Measurements from ENCODE around the gene GPR142. TPM values are rescaled to one million over a fixed set of nuclear protein-coding genes. Genes with fewer than 3 reads are reported as not detected.
A peak's percentile ranks its signal among the peaks of the same experiment; 100 is the strongest.

GPR142 gene
- total and polyA plus RNA-seq, 2 donors (not counting 3 experiments of a cell fraction or from before 2014, with no cell fraction given) = not detected

DNA sequence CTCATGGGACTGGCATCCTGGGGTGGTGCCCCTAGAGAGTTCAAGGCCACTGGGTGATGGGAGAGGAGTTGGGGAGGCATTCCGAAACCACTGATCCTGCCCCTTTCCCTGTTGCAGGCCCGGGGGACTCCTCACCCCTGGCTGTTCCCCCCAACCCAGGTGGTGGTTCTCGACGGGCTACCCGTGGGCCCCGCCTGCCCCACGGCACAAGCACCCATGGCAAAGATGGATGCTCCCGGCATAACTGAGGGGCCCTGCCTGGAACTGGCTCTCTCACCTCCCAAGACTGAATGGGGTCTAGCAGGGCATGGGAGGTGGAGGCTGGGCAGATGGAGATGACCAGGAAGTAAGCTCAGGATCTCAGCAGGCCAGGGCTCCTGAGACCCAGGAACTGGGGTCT is 12.2 kb upstream of the GPR142 start:
- H3K27ac ChIP-seq (ENCODE audit: insufficient read depth, low read depth, low read length) = no peak overlapping the region
- H3K27me3 ChIP-seq (ENCODE audit: control insufficient read depth in 2 of 2, insufficient read depth in 2 of 2, low read length in 2 of 2) = peaks cover 10 to 30% of the 10 kb centered on the region in 2 experiments
- H4K20me1 ChIP-seq (replicated peaks; ENCODE audit: control insufficient read depth, extremely low read depth, insufficient read depth, low read length) = no peaks in the 10 kb centered on the region
- no peaks in the 10 kb centered on the region for H3K9me1 ChIP-seq (replicated peaks; ENCODE audit: control insufficient read depth, extremely low read depth, insufficient read depth, low read length)
- H2AFZ ChIP-seq (ENCODE audit: low read depth, low read length) = no peak overlapping the region
- no peak for FAIRE-seq
- ChIA-PET CTCF (no interaction called here), POLR2A (no interaction called here)
- H3K79me2 ChIP-seq (ENCODE audit: control insufficient read depth, insufficient read depth, low read length) = no peaks in the 10 kb centered on the region
- no peak overlapping the region for H3K4me2 ChIP-seq (ENCODE audit: insufficient read depth, low read length)
- dilution Hi-C loops (cut with MboI; ENCODE audit: extremely low pct_ligation_motif_present, low sequenced_read_pairs) = no loop called here
- no peak for DNase-seq (ENCODE audit: low read depth, low spot score)
- H3K4me1 ChIP-seq (ENCODE audit: control insufficient read depth, extremely low read depth, insufficient read depth, low read length) = no peaks in the 10 kb centered on the region
- intact Hi-C loops (cut with micrococcal nuclease) = no loop called here
- no peak overlapping the region for H3K4me3 ChIP-seq (replicated peaks in 1 of 3; ENCODE audit: insufficient read depth in 1 of 3, low read depth in 1 of 3, low read length in 3 of 3)
- no TSS peak for BruUV-seq (replicated peaks)
- TF ChIP-seq JUN (IDR thresholded peaks at IDR 0.05; ENCODE audit: borderline replicate concordance, insufficient read depth, insufficient read length, low read depth) (no peak), GATA2 (IDR thresholded peaks at IDR 0.05; ENCODE audit: insufficient read depth, insufficient read length, low read depth, low read length) (no peak), MYC (IDR thresholded peaks at IDR 0.05; ENCODE audit: low read depth, low read length) (no peak), EZH2 (IDR thresholded peaks at IDR 0.05; ENCODE audit: borderline replicate concordance, low read depth, low read length, severe bottlenecking) (no peak)
- no peak overlapping the region for H3K9ac ChIP-seq (replicated peaks; ENCODE audit: extremely low read depth, insufficient read depth, low read length)
- no peaks in the 10 kb centered on the region for H3K36me3 ChIP-seq (ENCODE audit: control insufficient read depth in 2 of 2, extremely low read depth in 1 of 2, insufficient read depth in 2 of 2, low read length in 2 of 2)
- no peaks in the 10 kb centered on the region for H3K9me3 ChIP-seq (replicated peaks; ENCODE audit: control insufficient read depth, insufficient read depth, low read length)

DNA sequence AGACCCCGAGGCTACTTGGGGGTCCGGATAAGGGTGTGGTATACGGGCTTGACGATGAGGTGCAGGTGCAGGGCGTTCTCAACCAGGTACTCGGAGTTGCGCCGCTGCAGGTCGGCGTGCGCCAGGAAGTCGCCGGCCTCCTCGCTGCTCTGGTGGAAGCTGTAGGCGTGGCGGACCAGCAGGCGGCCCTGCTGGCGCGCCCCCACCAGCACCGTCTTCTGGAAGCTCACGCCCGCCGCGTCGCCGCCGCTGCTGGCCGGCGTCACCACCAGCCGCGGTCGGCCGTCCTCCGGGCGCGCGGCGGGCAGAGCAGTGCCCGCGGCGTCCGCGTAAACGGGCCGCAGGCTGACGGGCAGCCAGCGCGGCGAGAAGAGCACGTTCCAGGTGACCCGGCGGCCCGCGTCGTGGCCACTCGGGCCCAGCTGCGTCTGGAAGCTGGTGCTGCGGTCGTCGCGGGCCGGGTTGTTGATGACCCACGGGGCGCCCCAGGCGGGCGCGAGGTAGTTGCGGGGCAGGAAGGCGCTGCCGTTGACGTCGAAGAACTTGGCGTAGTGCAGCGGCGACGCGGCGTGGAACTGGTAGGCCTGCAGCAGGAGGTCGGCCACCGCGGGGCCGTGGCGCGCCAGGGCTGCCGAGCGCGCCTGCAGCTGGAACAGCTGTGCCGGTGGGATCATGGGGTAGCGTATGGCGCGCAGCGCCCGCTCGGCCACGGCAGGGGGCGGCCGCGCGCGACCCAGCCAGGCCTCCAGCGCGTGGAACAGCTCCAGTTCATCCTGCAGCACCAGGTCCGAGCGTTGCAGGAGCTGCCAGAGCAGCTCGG is 10.4 kb upstream of the GPR142 start:
- BruUV-seq (replicated peaks) = no TSS peak
- DNase-seq (ENCODE audit: low read depth, low spot score) (no peak), FAIRE-seq (no peak)
- no peaks in the 10 kb centered on the region for H3K36me3 ChIP-seq (ENCODE audit: control insufficient read depth in 2 of 2, extremely low read depth in 1 of 2, insufficient read depth in 2 of 2, low read length in 2 of 2)
- no peak overlapping the region for H2AFZ ChIP-seq (ENCODE audit: low read depth, low read length)
- dilution Hi-C loops (cut with MboI; ENCODE audit: extremely low pct_ligation_motif_present, low sequenced_read_pairs) (no loop called here), intact Hi-C loops (cut with micrococcal nuclease) (no loop called here)
- POLR2A ChIA-PET = no interaction called here
- no peaks in the 10 kb centered on the region for H3K79me2 ChIP-seq (ENCODE audit: control insufficient read depth, insufficient read depth, low read length)
- peaks cover 10 to 26% of the 10 kb centered on the region in 2 experiments for H3K27me3 ChIP-seq (ENCODE audit: control insufficient read depth in 2 of 2, insufficient read depth in 2 of 2, low read length in 2 of 2)
- no peaks in the 10 kb centered on the region for H3K9me3 ChIP-seq (replicated peaks; ENCODE audit: control insufficient read depth, insufficient read depth, low read length)
- H3K4me3 ChIP-seq (replicated peaks in 1 of 3; ENCODE audit: insufficient read depth in 1 of 3, low read depth in 1 of 3, low read length in 3 of 3) = no peak overlapping the region
- no peak for TF ChIP-seq MYC (IDR thresholded peaks at IDR 0.05; ENCODE audit: low read depth, low read length)
- peak; percentile 69 for TF ChIP-seq EZH2 (IDR thresholded peaks at IDR 0.05; ENCODE audit: borderline replicate concordance, low read depth, low read length, severe bottlenecking)
- H3K4me2 ChIP-seq (ENCODE audit: insufficient read depth, low read length) = no peak overlapping the region
- H3K9ac ChIP-seq (replicated peaks; ENCODE audit: extremely low read depth, insufficient read depth, low read length) = no peak overlapping the region
- no peaks in the 10 kb centered on the region for H3K4me1 ChIP-seq (ENCODE audit: control insufficient read depth, extremely low read depth, insufficient read depth, low read length)
- H3K9me1 ChIP-seq (replicated peaks; ENCODE audit: control insufficient read depth, extremely low read depth, insufficient read depth, low read length) = no peaks in the 10 kb centered on the region
- no peak overlapping the region for H3K27ac ChIP-seq (ENCODE audit: insufficient read depth, low read depth, low read length)
- CTCF ChIA-PET = interaction anchor here (3.0 kb wide), 1 partner anchor 11 kb away, joined by 15 read pairs; the partner anchor contains the start of gene GPR142
- no peaks in the 10 kb centered on the region for H4K20me1 ChIP-seq (replicated peaks; ENCODE audit: control insufficient read depth, extremely low read depth, insufficient read depth, low read length)
